ENCODE measurements around the gene ADGRG3.

GRCh38 chr16:57706717-57707116 lies 38.6 kb downstream of the ADGRG3 start:
- TF ChIP-seq EZH2phosphoT487 (IDR thresholded peaks at IDR 0.05; ENCODE audit: borderline replicate concordance) (no peak), CTCF (conservative IDR thresholded peaks at IDR 0.05; ENCODE audit: low read length) (no peak)

Measured in Loucy (cell line).